ENCODE data around the gene SBF2.

Gene SBF2

GRCh38 chr11:10302744-10303557 lies 8.9 kb upstream of the SBF2 start:
- in situ Hi-C loops (cut with HindIII; ENCODE audit: low sequenced_read_pairs), result loop anchor here (5.0 to 10.0 kb wide), 2 partner anchors 81 to 548 kb away; no protein-coding TSS in a partner anchor

- in situ Hi-C loops (cut with HindIII; ENCODE audit: low sequenced_read_pairs), result loop anchor here (5.0 to 10.0 kb wide), 2 partner anchors 80 to 548 kb away; no protein-coding TSS in a partner anchor
Measured at GRCh38 chr11:10302359-10302743, 8.3 kb upstream of the SBF2 start.

GRCh38 chr11:10301656-10302358 lies 7.8 kb upstream of the SBF2 start:
- in situ Hi-C loops (cut with HindIII; ENCODE audit: low sequenced_read_pairs), result loop anchor here (5.0 to 10.0 kb wide), 2 partner anchors 80 to 547 kb away; no protein-coding TSS in a partner anchor

GRCh38 chr11:10298342-10298741 lies 4.3 kb upstream of the SBF2 start:
- in situ Hi-C loops (cut with HindIII; ENCODE audit: low sequenced_read_pairs), result no loop called here

- in situ Hi-C loops (cut with HindIII; ENCODE audit: low sequenced_read_pairs), result no loop called here
Measured at GRCh38 chr11:10295064-10295901, 1.3 kb upstream of the SBF2 start.

GRCh38 chr11:10294290-10294953 lies 403 bp upstream of the SBF2 start:
- in situ Hi-C loops (cut with HindIII; ENCODE audit: low sequenced_read_pairs), result no loop called here

- in situ Hi-C loops (cut with HindIII; ENCODE audit: low sequenced_read_pairs), result no loop called here
Measured at GRCh38 chr11:10291801-10292638, 2.0 kb downstream of the SBF2 start.

- in situ Hi-C loops (cut with HindIII; ENCODE audit: low sequenced_read_pairs), result no loop called here
Measured at GRCh38 chr11:10289765-10290380, 4.1 kb downstream of the SBF2 start.

GRCh38 chr11:10288881-10289764 lies 4.9 kb downstream of the SBF2 start:
- in situ Hi-C loops (cut with HindIII; ENCODE audit: low sequenced_read_pairs), result no loop called here

GRCh38 chr11:10287766-10288715 lies 6.0 kb downstream of the SBF2 start:
- in situ Hi-C loops (cut with HindIII; ENCODE audit: low sequenced_read_pairs), result no loop called here

- in situ Hi-C loops (cut with HindIII; ENCODE audit: low sequenced_read_pairs), result no loop called here
Measured at GRCh38 chr11:10287140-10287539, 6.9 kb downstream of the SBF2 start.

- in situ Hi-C loops (cut with HindIII; ENCODE audit: low sequenced_read_pairs), result no loop called here
Measured at GRCh38 chr11:10285148-10285802, 8.7 kb downstream of the SBF2 start.

- in situ Hi-C loops (cut with HindIII; ENCODE audit: low sequenced_read_pairs), result no loop called here
Measured at GRCh38 chr11:10283991-10284390, 10.0 kb downstream of the SBF2 start.

GRCh38 chr11:10282117-10282516 lies 11.9 kb downstream of the SBF2 start:
- in situ Hi-C loops (cut with HindIII; ENCODE audit: low sequenced_read_pairs), result no loop called here

- in situ Hi-C loops (cut with HindIII; ENCODE audit: low sequenced_read_pairs), result no loop called here
Measured at GRCh38 chr11:10275714-10276113, 18.3 kb downstream of the SBF2 start.

GRCh38 chr11:10274726-10275125 lies 19.3 kb downstream of the SBF2 start:
- in situ Hi-C loops (cut with HindIII; ENCODE audit: low sequenced_read_pairs), result no loop called here

GRCh38 chr11:10273738-10274137 lies 20.3 kb downstream of the SBF2 start:
- in situ Hi-C loops (cut with HindIII; ENCODE audit: low sequenced_read_pairs), result no loop called here
